Epithelial cell of proximal tubule (primary cell): Measurements from ENCODE around the gene SLC6A8. TPM values are rescaled to one million over a fixed set of nuclear protein-coding genes. Genes with fewer than 3 reads are reported as not detected.

Source experiments
- DNase-seq: peaks from one replicate; pipeline ENCODE4 v3.0.0-alpha.2; 2011; ENCODE audit warnings: low read depth
- H3K4me3 ChIP-seq: 2 replicates; pipeline ENCODE4 v1.5.1; 2011; ENCODE audit warnings: low read depth, mild to moderate bottlenecking, low read length
- CTCF ChIP-seq: conservative IDR thresholded peaks from 2 replicates; pipeline ENCODE4 v1.5.1; 2012; ENCODE audit warnings: low read depth, mild to moderate bottlenecking, low read length
- total RNA-seq: library from RNA; depleted of rRNA; stranded (reverse); fragments of >200 nt; gene quantifications from 2 replicates; pipeline ENCODE4 v1.2.3, GENCODE V29; 2015

SLC6A8 gene
- total RNA-seq, 1 donor from 2014 or later = 30.5 TPM

GRCh38 chrX:153731845-153732215 lies 44.1 kb downstream of the SLC6A8 start:
- H3K4me3 ChIP-seq = no peak overlapping the region
- no peak for DNase-seq
- no peak for TF ChIP-seq CTCF

- no peak for TF ChIP-seq CTCF
These were observed 44.7 kb downstream of the SLC6A8 start for GRCh38 chrX:153732401-153732800.

GRCh38 chrX:153733651-153734240 lies 46.0 kb downstream of the SLC6A8 start:
- TF ChIP-seq CTCF = no peak
- DNase-seq = no peak
- no peak overlapping the region for H3K4me3 ChIP-seq

More at GRCh38 chrX:153732401-153732800, 44.7 kb downstream of the SLC6A8 start:
- H3K4me3 ChIP-seq = no peak overlapping the region
- DNase-seq = no peak

- no peak overlapping the region for H3K4me3 ChIP-seq
- no peak for TF ChIP-seq CTCF
- no peak for DNase-seq
These were observed 47.1 kb downstream of the SLC6A8 start for GRCh38 chrX:153734871-153735270.

- no peak for TF ChIP-seq CTCF
- H3K4me3 ChIP-seq = no peak overlapping the region
- no peak for DNase-seq
These were observed 47.5 kb downstream of the SLC6A8 start for GRCh38 chrX:153735274-153735673.

- TF ChIP-seq CTCF = no peak
- no peak overlapping the region for H3K4me3 ChIP-seq
- DNase-seq = no peak
These were observed 48.5 kb downstream of the SLC6A8 start for GRCh38 chrX:153736071-153736820.
